ENCODE data around the gene IL6R. TPM values are rescaled to one million over a fixed set of nuclear protein-coding genes. Genes with fewer than 3 reads are reported as not detected.
A peak's percentile ranks its signal among the peaks of the same experiment; 100 is the strongest.

IL6R gene
- total RNA-seq, 1 donor from 2014 or later = 48.5 TPM

DNA sequence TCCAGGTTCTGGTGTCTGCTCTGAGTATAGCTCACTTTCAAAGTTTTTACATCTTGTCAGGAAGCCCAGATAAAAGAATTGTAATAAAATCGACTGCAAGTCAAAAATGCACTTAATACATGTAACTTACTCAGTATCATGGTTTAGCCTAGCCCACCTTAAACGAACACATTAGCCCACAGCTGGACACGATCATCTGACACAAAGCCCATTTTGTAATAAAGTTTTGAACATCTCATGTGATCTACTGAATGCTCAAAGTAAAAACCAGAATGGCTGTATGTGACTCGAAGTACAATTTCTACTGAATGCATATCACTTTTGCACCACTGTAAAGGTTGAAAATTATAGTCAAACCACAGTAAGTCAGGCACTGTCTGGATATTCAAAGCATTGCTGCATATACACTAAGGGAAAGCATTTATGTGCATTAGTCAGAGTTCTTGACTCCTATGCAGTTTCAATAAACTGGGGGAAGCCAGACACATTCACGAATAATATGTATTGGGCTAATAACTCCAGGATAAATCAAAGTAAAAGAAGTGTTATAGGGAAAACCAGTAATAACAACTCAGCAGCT lies 84.6 kb downstream of the IL6R start:
- TF ChIP-seq, protein P1, sequence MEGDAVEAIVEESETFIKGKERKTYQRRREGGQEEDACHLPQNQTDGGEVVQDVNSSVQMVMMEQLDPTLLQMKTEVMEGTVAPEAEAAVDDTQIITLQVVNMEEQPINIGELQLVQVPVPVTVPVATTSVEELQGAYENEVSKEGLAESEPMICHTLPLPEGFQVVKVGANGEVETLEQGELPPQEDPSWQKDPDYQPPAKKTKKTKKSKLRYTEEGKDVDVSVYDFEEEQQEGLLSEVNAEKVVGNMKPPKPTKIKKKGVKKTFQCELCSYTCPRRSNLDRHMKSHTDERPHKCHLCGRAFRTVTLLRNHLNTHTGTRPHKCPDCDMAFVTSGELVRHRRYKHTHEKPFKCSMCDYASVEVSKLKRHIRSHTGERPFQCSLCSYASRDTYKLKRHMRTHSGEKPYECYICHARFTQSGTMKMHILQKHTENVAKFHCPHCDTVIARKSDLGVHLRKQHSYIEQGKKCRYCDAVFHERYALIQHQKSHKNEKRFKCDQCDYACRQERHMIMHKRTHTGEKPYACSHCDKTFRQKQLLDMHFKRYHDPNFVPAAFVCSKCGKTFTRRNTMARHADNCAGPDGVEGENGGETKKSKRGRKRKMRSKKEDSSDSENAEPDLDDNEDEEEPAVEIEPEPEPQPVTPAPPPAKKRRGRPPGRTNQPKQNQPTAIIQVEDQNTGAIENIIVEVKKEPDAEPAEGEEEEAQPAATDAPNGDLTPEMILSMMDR (IDR thresholded peaks at IDR 0.05) = no peak
- peak overlapping the region; percentile 44 for H3K27ac ChIP-seq
- ATAC-seq (no peak), DNase-seq (no peak)
- H3K4me1 ChIP-seq = peaks cover 82% of the 10 kb centered on the region
- no peaks in the 10 kb centered on the region for H3K27me3 ChIP-seq (ENCODE audit: low read depth)
- intact Hi-C loops (cut with DNase I) = loop anchor here (10.0 kb wide), 1 partner anchor 55 kb away; no protein-coding TSS in a partner anchor
- no peaks in the 10 kb centered on the region for H3K9me3 ChIP-seq
- H3K4me3 ChIP-seq = no peak overlapping the region
- peaks cover 32% of the 10 kb centered on the region for H3K36me3 ChIP-seq

DNA sequence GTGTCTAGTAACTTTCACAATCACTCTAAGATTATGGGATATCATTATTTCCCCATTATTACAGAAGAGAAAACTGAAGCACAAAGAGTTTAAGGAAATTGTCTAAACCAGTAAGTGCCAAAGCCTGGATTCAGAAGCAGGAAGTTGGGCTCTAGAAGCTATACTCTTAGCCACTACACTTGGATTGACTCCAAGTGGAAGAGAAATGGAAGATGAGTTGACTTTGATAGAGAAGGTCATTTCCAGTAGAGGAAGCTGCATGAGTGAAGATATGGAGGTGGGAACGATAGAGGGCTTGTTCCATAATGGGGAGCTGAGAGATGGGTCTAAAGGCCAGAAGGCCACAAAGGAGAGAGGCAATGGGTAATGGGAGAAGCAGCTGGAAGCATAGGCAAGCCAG lies 85.2 kb downstream of the IL6R start:
- Histone ChIP-seq H3K4me3 (no peak overlapping the region), H3K27ac (peak overlapping the region; percentile 34), H3K27me3 (ENCODE audit: low read depth) (no peaks in the 10 kb centered on the region), H3K36me3 (peaks cover 32% of the 10 kb centered on the region), H3K4me1 (peaks cover 81% of the 10 kb centered on the region), H3K9me3 (no peaks in the 10 kb centered on the region)
- intact Hi-C loops (cut with DNase I) = loop anchor here (10.0 kb wide), 1 partner anchor 54 kb away; no protein-coding TSS in a partner anchor
- TF ChIP-seq, protein P1 (IDR thresholded peaks at IDR 0.05) = no peak
- DNase-seq (no peak), ATAC-seq (peak in 1 of 2 donors; percentile 59)

DNA sequence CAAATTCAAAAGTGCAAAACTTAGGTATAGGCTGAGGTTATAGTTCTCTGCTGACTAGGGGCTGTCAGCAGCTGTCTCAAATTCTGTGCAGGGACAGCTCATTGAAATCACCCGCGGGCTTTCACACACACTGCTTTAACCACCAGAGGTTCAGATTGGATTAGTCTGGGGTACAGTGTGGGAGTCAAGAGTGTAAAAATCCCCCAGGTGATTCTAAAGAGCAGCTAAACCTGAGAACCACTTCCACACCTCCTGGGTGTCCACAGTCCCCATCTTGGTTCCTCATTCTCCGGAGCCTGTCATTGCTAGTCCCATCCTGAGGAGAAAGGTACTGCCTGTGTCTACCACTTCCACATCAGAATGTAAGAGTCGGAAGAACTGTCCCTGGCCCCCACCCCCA lies 87.0 kb downstream of the IL6R start:
- intact Hi-C loops (cut with DNase I) = loop anchor here (10.0 kb wide), 1 partner anchor 53 kb away; no protein-coding TSS in a partner anchor
- Histone ChIP-seq H3K4me1 (peaks cover 81% of the 10 kb centered on the region), H3K36me3 (peaks cover 17% of the 10 kb centered on the region), H3K9me3 (no peaks in the 10 kb centered on the region), H3K4me3 (no peak overlapping the region), H3K27me3 (ENCODE audit: low read depth) (no peaks in the 10 kb centered on the region), H3K27ac (peak overlapping the region; percentile 47)
- DNase-seq = no peak
- TF ChIP-seq, protein P1 (IDR thresholded peaks at IDR 0.05) = no peak
- no peak for ATAC-seq

DNA sequence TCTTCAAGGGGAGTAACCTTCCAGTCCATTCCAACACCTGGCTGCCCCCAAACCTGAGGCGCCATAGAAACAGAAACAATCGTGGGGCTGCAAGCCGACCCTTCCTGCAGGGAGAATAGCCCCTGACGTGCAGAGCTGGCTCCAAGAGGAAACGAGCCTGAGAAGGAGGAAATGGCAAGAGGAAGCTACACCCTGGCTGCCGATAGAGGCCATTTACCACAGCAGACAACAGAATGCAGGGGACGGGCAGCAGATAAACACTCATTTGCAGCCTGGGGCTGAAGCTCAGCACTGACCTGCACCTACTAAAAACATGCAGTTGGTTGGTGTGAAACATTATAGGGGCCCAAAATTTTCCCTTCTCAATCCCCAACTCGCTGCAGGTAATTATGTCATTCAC lies 88.1 kb downstream of the IL6R start:
- H3K4me1 ChIP-seq = peaks cover 84% of the 10 kb centered on the region
- ATAC-seq = peak; percentile 64 to 74
- peak; percentile 57 for DNase-seq

DNA sequence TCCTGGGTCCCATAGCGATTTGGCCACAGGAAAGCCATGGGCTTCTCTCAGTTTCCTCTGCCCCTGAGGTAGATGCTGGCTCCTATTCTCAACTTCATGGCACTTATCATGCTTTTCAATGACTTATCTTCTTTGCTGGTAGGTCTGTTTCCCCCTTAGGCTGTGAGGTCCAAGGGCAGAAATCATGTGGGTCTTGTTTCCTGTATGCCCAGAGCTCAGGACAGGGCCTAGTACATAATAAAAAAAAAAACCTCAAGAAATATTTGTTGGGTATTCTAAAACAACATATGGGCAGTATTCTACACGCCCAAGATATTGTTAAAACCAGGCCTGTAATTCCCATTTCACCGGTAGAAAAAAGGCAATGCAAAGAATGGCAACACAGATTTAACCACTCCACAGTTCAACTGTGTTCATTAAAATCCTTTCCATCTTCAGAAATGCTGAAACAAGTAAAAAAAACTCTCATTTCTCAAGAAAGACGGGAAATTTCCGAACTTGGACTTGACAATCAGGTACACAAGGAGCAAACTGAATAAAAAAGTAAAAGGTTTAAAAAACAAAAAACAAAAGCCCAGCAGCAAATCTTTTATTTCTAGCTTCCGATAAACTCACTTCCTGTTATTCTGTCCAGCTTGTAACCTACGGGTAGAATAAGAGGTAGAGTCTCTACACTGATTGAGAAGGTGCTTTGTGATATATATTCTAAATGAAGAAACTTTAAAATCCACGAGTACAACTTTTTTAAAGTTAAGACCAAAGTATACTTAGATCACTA lies 90.5 kb downstream of the IL6R start:
- H3K27ac ChIP-seq = peak overlapping the region; percentile 47
- intact Hi-C loops (cut with DNase I) = loop anchor here (10.0 kb wide), 1 partner anchor 49 kb away; no protein-coding TSS in a partner anchor
- H3K9me3 ChIP-seq = no peaks in the 10 kb centered on the region
- ATAC-seq (no peak), DNase-seq (no peak)
- peaks cover 80% of the 10 kb centered on the region for H3K4me1 ChIP-seq
- H3K36me3 ChIP-seq = peaks cover 19% of the 10 kb centered on the region
- TF ChIP-seq, protein P1 (IDR thresholded peaks at IDR 0.05) = no peak
- H3K27me3 ChIP-seq (ENCODE audit: low read depth) = no peaks in the 10 kb centered on the region
- H3K4me3 ChIP-seq = no peak overlapping the region

More for the DNA sequence above, 88.1 kb downstream of the IL6R start:
- intact Hi-C loops (cut with DNase I) = loop anchor here (10.0 kb wide), 1 partner anchor 52 kb away; no protein-coding TSS in a partner anchor
- Histone ChIP-seq H3K27me3 (ENCODE audit: low read depth) (no peaks in the 10 kb centered on the region), H3K4me3 (peak overlapping the region; percentile 9), H3K36me3 (peaks cover 15% of the 10 kb centered on the region), H3K9me3 (no peaks in the 10 kb centered on the region), H3K27ac (peak overlapping the region; percentile 47)
- TF ChIP-seq, protein P1 (IDR thresholded peaks at IDR 0.05) = no peak
